SK-N-SH (cell line): ENCODE results near the gene ATP2B2. TPM values are rescaled to one million over a fixed set of nuclear protein-coding genes. Genes with fewer than 3 reads are reported as not detected.

Experiments
- CTCF ChIA-PET: fragments of 300-600, 350-600 bp; formaldehyde crosslinking; extraction: SDS; loops from one replicate; lab custom pipeline; 2021; lab: Yijun Ruan, JAX
- POLR2A ChIA-PET: fragments of 350-600 bp; sonication (Branson Sonifier 250); formaldehyde crosslinking; extraction: SDS; loops from one replicate; lab custom pipeline; 2020; ENCODE audit warnings: antibody characterized with exemption, inconsistent platforms; lab: Yijun Ruan, JAX
- DNase-seq: peaks from one replicate; pipeline ENCODE4 v3.0.0; 2012
- H2AFZ ChIP-seq: fragments of 200-600 bp; sonication (generic); 2 replicates; pipeline ENCODE4 v1.8.1; 2016; ENCODE audit warnings: antibody characterized with exemption, mild to moderate bottlenecking, low read depth
- H3F3A ChIP-seq: fragments of 200-600 bp; sonication (generic); replicated peaks from 2 replicates; pipeline ENCODE3; 2016; ENCODE audit warnings: antibody characterized with exemption, mild to moderate bottlenecking; ENCODE audit not compliant: insufficient read depth
- H3K27ac ChIP-seq, 2 experiments: fragments of 200-500 bp in 1 of 2; fragments of 200-600 bp in 1 of 2; sonication (Bioruptor generic) in 1 of 2; sonication (generic), shearing (Covaris generic) in 1 of 2; 2 replicates each; pipeline versions ENCODE4 v1.5.1 to v1.6.1; 2014 to 2016; ENCODE audit warnings: low read depth in 2 of 2, inconsistent platforms in 1 of 2, low read length in 1 of 2, mild to moderate bottlenecking in 1 of 2, mixed read lengths in 1 of 2
- H3K27me3 ChIP-seq: fragments of 200-600 bp; sonication (generic), shearing (Covaris generic); 2 replicates; pipeline ENCODE4 v1.6.1; 2016; ENCODE audit warnings: mixed run types; ENCODE audit not compliant: insufficient read depth
- H3K36me3 ChIP-seq, 2 experiments: fragments of 200-500 bp in 1 of 2; fragments of 200-600 bp in 1 of 2; sonication (Bioruptor generic) in 1 of 2; sonication (generic) in 1 of 2; replicated peaks in 1 of 2; 2 replicates each; pipeline versions ENCODE3 to v1.5.1; 2014 to 2016; ENCODE audit warnings: low read length in 1 of 2, mild to moderate bottlenecking in 1 of 2; ENCODE audit not compliant: insufficient read depth in 2 of 2, control insufficient read depth in 1 of 2
- H3K4me1 ChIP-seq, 2 experiments: fragments of 200-500 bp in 1 of 2; fragments of 200-600 bp in 1 of 2; sonication (Bioruptor generic) in 1 of 2; sonication (generic), shearing (Covaris generic) in 1 of 2; 2 replicates each; pipeline versions ENCODE4 v1.5.1 to v1.6.1; 2014 to 2016; ENCODE audit warnings: low read depth in 1 of 2, low read length in 1 of 2, mixed run types in 1 of 2; ENCODE audit not compliant: insufficient read depth in 2 of 2, control insufficient read depth in 1 of 2
- H3K4me2 ChIP-seq: fragments of 200-600 bp; sonication (generic), shearing (Covaris generic); 2 replicates; pipeline ENCODE4 v1.6.1; 2017; ENCODE audit warnings: mixed run types
- H3K4me3 ChIP-seq, 2 experiments: fragments of 200-500 bp in 1 of 2; fragments of 200-600 bp in 1 of 2; sonication (Bioruptor generic) in 1 of 2; sonication (generic), shearing (Covaris generic) in 1 of 2; 2 replicates each; pipeline versions ENCODE4 v1.5.1 to v1.8.1; 2014 to 2016; ENCODE audit warnings: low read depth in 2 of 2, inconsistent platforms in 1 of 2, low read length in 1 of 2, mild to moderate bottlenecking in 1 of 2, mixed read lengths in 1 of 2, moderate library complexity in 1 of 2
- H3K79me2 ChIP-seq: fragments of 200-600 bp; sonication (generic); 2 replicates; pipeline ENCODE4 v1.8.1; 2017; ENCODE audit warnings: mild to moderate bottlenecking; ENCODE audit not compliant: insufficient read depth
- H3K9ac ChIP-seq: fragments of 200-600 bp; sonication (generic); 2 replicates; pipeline ENCODE4 v1.6.1; 2017; ENCODE audit warnings: mixed run types
- H3K9me2 ChIP-seq: fragments of 200-600 bp; sonication (generic); 2 replicates; pipeline ENCODE4 v1.6.1; 2017; ENCODE audit warnings: mixed run types
- H3K9me3 ChIP-seq: fragments of 200-600 bp; sonication (generic); 2 replicates; pipeline ENCODE4 v1.6.1; 2017; ENCODE audit warnings: mixed run types, mild to moderate bottlenecking, moderate library complexity
- H4K20me1 ChIP-seq: fragments of 200-600 bp; sonication (generic); 2 replicates; pipeline ENCODE4 v1.6.1; 2017; ENCODE audit warnings: mild to moderate bottlenecking, mixed run types; ENCODE audit not compliant: insufficient read depth
- CHD2 ChIP-seq: fragments of 150-350 bp; IDR thresholded peaks from 2 replicates; pipeline ENCODE4 v1.6.1; 2018; ENCODE audit warnings: low read length; ENCODE audit not compliant: partially characterized antibody
- CTCF ChIP-seq: fragments of 200-600 bp; sonication (generic); IDR thresholded peaks from 2 replicates; pipeline ENCODE4 v1.6.1; 2017; ENCODE audit warnings: antibody characterized with exemption, mild to moderate bottlenecking, moderate library complexity
- FOXJ3 ChIP-seq: sonication (generic); formaldehyde crosslinking; IDR thresholded peaks from 2 replicates; pipeline ENCODE4 v1.5.1; 2020; ENCODE audit warnings: mild to moderate bottlenecking, missing genetic modification reagents
- FOXM1 ChIP-seq: IDR thresholded peaks from 2 replicates; pipeline ENCODE4 v1.4.0; 2012; ENCODE audit warnings: low read depth, mild to moderate bottlenecking
- JUND ChIP-seq: IDR thresholded peaks from 2 replicates; pipeline ENCODE4 v1.4.0; 2012
- MEF2A ChIP-seq: IDR thresholded peaks from 2 replicates; pipeline ENCODE4 v1.4.0; 2012; ENCODE audit warnings: low read depth, borderline replicate concordance
- MXI1 ChIP-seq: IDR thresholded peaks from 2 replicates; pipeline ENCODE4 v1.6.1; 2012; ENCODE audit warnings: mild to moderate bottlenecking, low read depth, low read length, improper control_type of control experiment
- NFIC ChIP-seq: IDR thresholded peaks from 2 replicates; pipeline ENCODE4 v1.4.0; 2012; ENCODE audit warnings: borderline replicate concordance
- NRF1 ChIP-seq: IDR thresholded peaks from 2 replicates; pipeline ENCODE4 v1.6.1; 2012; ENCODE audit warnings: low read depth, mild to moderate bottlenecking, low read length
- RAD21 ChIP-seq: IDR thresholded peaks from 2 replicates; pipeline ENCODE4 v1.6.1; 2012; ENCODE audit warnings: mild to moderate bottlenecking, low read length
- REST ChIP-seq: IDR thresholded peaks from 2 replicates; pipeline ENCODE4 v1.6.1; 2012; ENCODE audit warnings: mild to moderate bottlenecking, low read depth, low read length, moderate library complexity
- SIN3A ChIP-seq: IDR thresholded peaks from 2 replicates; pipeline ENCODE4 v1.6.1; 2012; ENCODE audit warnings: low read depth, mild to moderate bottlenecking, low read length, moderate library complexity, borderline replicate concordance
- SMC3 ChIP-seq: IDR thresholded peaks from 2 replicates; pipeline ENCODE4 v1.6.1; 2012; ENCODE audit warnings: low read depth, low read length, improper control_type of control experiment
- TAF1 ChIP-seq: IDR thresholded peaks from 2 replicates; pipeline ENCODE4 v1.6.1; 2012; ENCODE audit warnings: low read depth, mild to moderate bottlenecking, low read length, moderate library complexity, borderline replicate concordance
- TCF12 ChIP-seq: IDR thresholded peaks from 2 replicates; pipeline ENCODE4 v1.4.0; 2012
- TEAD4 ChIP-seq: IDR thresholded peaks from 2 replicates; pipeline ENCODE4 v1.4.0; 2012; ENCODE audit warnings: mild to moderate bottlenecking, borderline replicate concordance; ENCODE audit not compliant: insufficient read depth
- USF2 ChIP-seq: fragments of 150-350 bp; IDR thresholded peaks from 2 replicates; pipeline ENCODE4 v1.6.1; 2017; ENCODE audit warnings: antibody characterized with exemption, low read length, low read depth, borderline replicate concordance
- YY1 ChIP-seq: IDR thresholded peaks from 2 replicates; pipeline ENCODE4 v1.4.0; 2012; ENCODE audit warnings: low read depth, mild to moderate bottlenecking
- WGBS: methylation state at CpG from one replicate; pipeline ENCODE4 v1.1.6; 2017; ENCODE audit warnings: low lambda C conversion rate; 5-methylcytosine and 5-hydroxymethylcytosine counted together
- polyA plus RNA-seq, 3 experiments: library from polyadenylated mRNA; depleted of rRNA; stranded (reverse); fragments of >200 nt; gene quantifications; 2 replicates each; pipeline ENCODE4 v1.2.3, GENCODE V29; 2012
- TF ChIP-seq, protein P1 (sequence below): IDR thresholded peaks from 2 replicates; pipeline ENCODE4 v1.4.0; 2012; ENCODE audit warnings: low read depth, borderline replicate concordance
- TF ChIP-seq, protein P2 (sequence below): fragments of 150-350 bp; IDR thresholded peaks from 2 replicates; pipeline ENCODE4 v1.6.1; 2016; ENCODE audit warnings: mild to moderate bottlenecking, low read depth, low read length

Gene ATP2B2
- polyA plus RNA-seq, 1 of the 3 experiments (the other 2 are of a cell fraction), result 0.15 TPM

DNA sequence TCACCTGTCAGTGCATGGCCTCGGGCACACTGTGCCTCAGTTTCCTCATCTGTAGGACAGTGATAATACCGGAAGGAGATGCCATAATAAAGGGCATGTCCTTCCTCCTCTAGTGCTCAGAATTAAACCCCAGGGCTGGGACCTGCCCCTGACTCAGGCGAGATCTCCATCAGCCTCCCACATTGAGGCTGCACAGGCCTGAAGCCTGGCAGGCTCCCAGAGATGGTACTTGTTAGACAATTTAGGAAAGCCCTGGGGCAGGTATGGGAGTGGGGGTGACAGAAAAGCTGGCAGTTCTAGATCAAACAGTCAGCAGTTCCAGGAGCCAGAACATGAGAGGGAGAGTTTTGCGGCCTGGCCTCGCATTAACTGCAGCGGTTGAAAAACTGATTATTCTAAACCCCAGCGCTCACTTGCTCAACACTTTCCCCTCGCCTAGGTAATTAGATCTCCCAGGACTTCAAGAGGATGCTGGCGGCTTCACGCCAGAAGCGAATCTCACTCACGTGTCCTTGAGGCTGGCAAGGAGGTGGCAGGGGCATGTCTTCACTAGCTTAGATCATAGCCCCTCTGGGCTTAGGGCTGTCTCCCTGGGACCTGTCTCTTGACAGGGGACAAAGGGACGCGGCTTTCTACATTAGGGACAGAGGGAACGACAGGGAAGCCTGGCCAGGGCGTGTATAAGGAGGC lies 73.1 kb downstream of the ATP2B2 start (continued):
- TF ChIP-seq, protein P1, sequence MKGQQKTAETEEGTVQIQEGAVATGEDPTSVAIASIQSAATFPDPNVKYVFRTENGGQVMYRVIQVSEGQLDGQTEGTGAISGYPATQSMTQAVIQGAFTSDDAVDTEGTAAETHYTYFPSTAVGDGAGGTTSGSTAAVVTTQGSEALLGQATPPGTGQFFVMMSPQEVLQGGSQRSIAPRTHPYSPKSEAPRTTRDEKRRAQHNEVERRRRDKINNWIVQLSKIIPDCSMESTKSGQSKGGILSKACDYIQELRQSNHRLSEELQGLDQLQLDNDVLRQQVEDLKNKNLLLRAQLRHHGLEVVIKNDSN, result no peak
- TF ChIP-seq MXI1 (0 out of 2 replicates have a peak, but pooled peaks have one; percentile 45), CTCF (no peak), TCF12 (0 out of 2 replicates have a peak, but pooled peaks have one; percentile 19), SMC3 (0 out of 2 replicates have a peak, but pooled peaks have one; percentile 1), NFIC (no peak), USF2 (no peak), JUND (no peak), YY1 (no peak)

DNA sequence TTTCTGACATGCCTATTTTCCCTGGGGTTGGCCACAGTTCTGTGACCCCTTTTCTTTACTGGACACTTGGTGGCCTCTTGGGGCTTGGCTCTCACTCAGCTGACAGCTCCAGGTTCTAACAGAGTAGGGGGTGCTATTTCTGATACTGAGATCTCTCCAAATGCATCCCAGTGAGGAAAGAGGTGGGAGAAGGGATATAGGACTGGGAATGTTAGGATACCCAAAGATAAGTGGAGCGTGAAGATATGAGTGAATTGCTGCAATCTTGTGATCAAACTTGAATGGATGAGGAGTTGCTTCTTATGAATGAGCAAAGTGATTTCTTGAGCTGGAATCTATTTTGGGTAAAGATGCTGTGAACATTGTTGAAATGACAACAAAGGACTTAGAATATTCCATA lies 74.6 kb downstream of the ATP2B2 start:
- Histone ChIP-seq H3K27me3 (no peaks in the 10 kb centered on the region; the same call in 1 of the 2 replicates), H3F3A (no peaks in the 10 kb centered on the region), H3K4me1 (peaks cover 0 to 18% of the 10 kb centered on the region in 2 experiments; a peak in 2 of 4 replicates), H2AFZ (no peak overlapping the region), H3K4me3 (no peak overlapping the region), H3K9me2 (no peaks in the 10 kb centered on the region), H3K79me2 (no peaks in the 10 kb centered on the region), H3K9me3 (no peaks in the 10 kb centered on the region), H3K4me2 (no peak overlapping the region), H3K9ac (no peak overlapping the region), H4K20me1 (no peaks in the 10 kb centered on the region), H3K27ac (no peak overlapping the region), H3K36me3 (no peaks in the 10 kb centered on the region)
- WGBS, result 91% methylated on average over 1 of the region's 1 CpG
- CTCF ChIA-PET, result interaction anchor here (1.5 to 2.7 kb wide), 4 partner anchors 10 to 86 kb away, joined by 3 to 8 read pairs (median 5); no protein-coding TSS in a partner anchor
- DNase-seq, result no peak
- POLR2A ChIA-PET, result interaction anchor here (0.5 kb wide), 1 partner anchor 1381 kb away, joined by 4 read pairs; no protein-coding TSS in a partner anchor
- TF ChIP-seq RAD21 (no peak), SIN3A (no peak), USF2 (no peak), TAF1 (no peak), NRF1 (no peak), CHD2 (no peak), REST (no peak), FOXJ3 (CRISPR knock-in tag) (no peak), YY1 (no peak), TEAD4 (no peak), MEF2A (no peak), FOXM1 (no peak)
- TF ChIP-seq, protein P2, sequence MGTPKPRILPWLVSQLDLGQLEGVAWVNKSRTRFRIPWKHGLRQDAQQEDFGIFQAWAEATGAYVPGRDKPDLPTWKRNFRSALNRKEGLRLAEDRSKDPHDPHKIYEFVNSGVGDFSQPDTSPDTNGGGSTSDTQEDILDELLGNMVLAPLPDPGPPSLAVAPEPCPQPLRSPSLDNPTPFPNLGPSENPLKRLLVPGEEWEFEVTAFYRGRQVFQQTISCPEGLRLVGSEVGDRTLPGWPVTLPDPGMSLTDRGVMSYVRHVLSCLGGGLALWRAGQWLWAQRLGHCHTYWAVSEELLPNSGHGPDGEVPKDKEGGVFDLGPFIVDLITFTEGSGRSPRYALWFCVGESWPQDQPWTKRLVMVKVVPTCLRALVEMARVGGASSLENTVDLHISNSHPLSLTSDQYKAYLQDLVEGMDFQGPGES, result no peak
- TF ChIP-seq, protein P1, result no peak
